Stimulated activated CD8-positive, alpha-beta memory T cell treated with anti-CD3 and anti-CD28 coated beads, Interleukin-2, amount 100 ng/mL, for 1 hour (primary cell): ENCODE results near the gene PAX7.
"Not testable (repeated sequence)": the region's sequence is repeated elsewhere in the genome, so short reads cannot be mapped to it uniquely, and the experiment has no call there.

ENCODE experiments used
- DNase-seq, 2 donors: peaks; one replicate each; pipeline ENCODE4 v3.0.0-alpha.2; 2020; ENCODE audit warnings: low read depth in 2 of 2

PAX7 gene

DNA sequence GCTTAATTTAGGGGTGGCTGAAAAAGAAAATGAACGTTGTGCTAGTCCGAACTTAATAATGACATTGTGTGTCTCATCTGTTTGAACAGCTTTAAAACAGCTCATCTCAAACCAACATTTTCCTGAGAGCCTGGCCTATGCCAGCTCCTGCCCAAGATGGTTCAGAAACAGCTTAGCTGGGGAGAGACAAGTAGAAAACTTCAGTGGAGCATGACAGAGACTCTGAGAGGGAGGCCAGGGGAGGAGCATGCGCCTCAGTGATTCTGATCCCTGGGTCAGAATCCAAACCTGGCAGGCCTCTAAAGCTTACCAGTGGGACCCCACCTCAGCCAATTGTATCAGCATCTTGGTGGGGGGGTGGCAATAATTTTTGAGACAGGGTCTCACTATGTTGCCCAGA is 129.5 kb downstream of the PAX7 start:
- no peak for DNase-seq

- DNase-seq = no peak
These were observed 131.5 kb downstream of the PAX7 start for GRCh38 chr1:18761948-18762840.

- DNase-seq = no peak
These were observed 133.7 kb downstream of the PAX7 start for GRCh38 chr1:18764362-18764761.

DNA sequence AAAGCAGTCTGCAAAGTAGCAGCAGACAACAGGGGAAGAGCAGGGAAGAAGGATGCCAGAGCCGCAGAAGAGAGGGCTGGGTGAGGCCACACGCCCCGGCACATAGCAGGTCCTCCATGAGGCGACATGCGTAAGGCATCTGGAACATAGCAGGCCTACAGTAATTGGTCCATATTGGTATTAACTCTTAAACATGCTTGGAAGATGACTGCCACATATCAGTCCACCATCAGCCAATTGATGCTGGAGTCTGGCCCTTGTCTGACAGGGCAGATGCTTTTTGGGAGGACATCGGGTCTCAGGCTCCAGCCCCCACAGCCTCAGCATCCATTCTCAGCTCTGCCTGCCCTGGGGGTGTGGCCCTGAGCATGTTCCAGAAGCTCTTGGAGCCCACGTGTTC is 135.1 kb downstream of the PAX7 start:
- DNase-seq = no peak

DNA sequence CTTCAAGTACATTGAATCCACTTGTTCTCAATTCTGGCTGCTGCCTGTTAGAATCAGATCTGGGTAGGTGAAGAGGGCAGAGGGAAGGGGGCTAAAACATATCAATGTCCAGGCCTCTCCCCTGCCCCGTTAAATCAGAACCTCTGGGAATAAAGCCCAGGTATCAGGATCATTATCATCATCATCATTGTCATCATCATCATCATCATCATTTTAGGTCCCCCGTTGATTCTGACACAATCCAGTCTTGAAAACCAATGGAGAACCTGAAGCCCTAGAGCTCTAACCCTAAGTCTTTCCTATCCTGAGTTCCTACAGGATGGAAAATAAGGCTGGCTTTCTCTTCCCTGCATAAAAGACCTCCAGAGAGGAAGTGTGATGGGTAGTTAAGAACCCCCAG is 135.7 kb downstream of the PAX7 start:
- no peak for DNase-seq

DNA sequence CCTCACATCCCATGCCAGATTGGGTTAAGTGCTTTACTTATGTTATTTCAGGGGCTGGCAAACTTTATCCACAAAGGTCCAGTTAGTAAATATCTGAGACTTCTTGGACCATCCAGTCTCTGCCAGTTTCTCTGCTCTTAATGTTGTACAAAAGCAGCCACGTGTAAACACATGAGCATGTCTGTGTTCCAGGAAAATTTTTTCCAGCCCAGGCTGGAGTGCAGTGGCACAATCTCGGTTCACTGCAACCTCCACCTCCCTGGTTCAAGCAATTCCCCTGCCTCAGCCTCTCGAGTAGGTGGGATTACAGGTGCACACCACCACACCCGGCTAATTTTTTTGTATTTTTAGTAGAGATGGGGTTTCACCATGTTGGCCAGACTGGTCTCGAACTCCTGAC is 136.9 kb downstream of the PAX7 start:
- not testable (repeated sequence) for DNase-seq

DNA sequence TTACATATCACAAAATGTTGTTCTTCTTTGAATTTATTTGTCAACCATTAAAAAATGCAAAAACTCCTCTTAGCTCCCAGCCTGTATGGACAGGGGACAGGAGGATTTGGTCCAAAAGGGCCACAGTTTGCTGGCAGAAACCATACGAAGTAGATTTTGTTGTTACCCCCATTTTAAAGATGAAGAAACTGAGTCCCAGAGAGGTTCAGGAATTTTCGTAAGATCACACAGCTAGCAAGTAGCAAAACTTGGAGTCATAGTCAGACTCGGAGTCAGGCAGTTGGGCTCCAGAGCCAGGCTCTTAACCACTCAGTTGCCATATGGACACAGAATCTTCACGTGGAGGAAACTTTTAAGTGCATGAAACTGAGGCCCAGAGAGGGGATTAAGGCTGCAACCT is 137.4 kb downstream of the PAX7 start:
- no peak for DNase-seq

GRCh38 chr1:18769140-18769539 is 138.5 kb downstream of the PAX7 start:
- no peak for DNase-seq

- no peak for DNase-seq
These were observed 140.2 kb downstream of the PAX7 start for GRCh38 chr1:18770799-18771198.

DNA sequence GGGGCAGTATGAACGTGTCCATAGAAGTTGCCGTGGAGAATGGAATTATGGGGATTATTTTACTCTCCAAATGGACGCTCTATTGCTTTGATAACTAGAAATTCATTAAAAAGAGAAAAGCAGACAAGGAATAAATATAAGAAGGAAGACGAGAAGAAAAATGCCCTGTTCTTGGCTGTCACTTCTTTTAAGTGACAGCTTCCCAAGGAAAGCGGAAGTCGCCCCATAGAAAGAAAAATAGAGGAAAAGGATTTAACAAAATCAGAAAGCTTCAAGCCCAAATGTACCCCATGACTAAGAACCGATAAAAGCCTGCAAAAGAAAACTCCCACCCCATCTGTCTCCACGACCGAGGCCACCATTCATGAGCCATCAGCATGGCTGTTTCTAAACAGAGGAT is 143.1 kb downstream of the PAX7 start:
- DNase-seq = no peak

DNA sequence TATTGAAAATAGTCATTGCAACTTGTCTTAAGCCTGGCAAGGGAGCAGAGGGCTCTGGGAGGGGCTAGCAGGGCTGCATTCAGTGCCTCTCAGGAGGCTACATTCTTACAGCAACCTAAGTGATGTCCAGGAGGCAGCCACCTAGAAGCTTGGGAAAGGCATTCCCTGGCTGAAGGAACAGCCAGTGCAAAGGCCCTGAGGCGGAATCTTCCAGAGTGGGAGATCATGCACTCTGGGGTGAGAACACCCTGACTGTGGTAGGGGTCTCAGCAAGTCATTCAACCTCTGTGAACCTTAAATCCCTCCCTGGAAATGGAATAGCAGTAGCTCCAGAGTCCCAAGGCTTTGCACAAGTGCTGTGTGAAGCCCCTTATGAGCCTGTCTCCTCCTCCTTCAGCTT is 144.7 kb downstream of the PAX7 start:
- no peak for DNase-seq

DNA sequence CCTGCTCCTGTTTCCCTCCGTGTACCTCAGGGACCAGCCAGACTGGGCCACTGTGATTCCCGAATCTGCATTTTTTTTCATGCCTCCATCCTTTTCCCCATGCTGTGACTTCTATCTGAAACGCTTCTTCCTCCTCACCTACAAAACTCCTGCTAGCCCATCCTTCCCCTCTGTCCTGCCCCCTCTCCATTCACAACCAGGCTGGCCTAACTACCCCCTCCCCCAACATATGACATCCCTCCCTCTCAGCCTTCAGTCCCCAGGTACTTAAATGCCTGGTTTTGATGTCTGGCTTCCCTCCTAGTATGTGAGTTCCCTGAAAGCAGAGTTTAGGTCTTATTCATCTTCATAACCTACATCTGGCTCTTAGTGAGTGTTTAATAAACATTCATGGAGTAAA is 146.1 kb downstream of the PAX7 start:
- no peak for DNase-seq

DNA sequence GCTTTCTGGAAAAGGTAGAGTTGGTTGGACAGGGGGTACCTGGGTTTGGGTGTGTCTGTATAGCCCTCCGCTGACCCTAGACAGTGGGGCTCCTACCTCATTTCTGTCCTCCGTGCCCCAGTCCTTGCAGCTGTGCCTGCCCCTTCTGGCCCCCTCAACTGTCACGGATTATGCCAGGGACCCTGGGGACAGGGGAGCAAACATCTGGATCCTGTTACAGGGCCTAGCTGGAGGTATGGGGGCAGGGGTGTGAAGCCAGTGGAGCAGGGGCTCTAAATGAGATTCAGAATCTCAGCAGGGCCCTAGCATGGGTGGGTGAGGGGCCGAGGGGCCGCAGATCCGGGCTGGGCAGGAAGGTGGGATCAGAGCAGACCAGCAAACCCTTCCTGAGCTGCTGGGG is 147.8 kb downstream of the PAX7 start:
- no peak for DNase-seq

DNA sequence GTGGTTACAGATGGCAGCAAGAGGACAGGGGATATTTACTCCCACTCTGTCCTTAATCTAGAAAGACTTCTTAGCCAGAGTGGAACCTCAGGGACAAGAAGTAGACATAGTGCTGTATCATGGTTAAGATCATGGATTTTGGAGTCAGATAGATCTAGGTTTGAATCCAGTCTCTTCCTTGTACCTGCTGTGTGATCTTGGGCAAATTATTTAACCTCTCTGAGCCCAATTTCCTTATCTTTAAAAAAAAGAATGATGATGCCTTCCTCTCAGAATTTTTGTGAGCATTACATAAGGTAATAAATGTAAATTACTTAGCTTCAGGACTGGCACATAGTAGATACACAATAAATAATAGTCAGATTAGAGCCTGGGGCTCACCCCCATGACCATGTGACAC is 150.4 kb downstream of the PAX7 start:
- no peak for DNase-seq

DNA sequence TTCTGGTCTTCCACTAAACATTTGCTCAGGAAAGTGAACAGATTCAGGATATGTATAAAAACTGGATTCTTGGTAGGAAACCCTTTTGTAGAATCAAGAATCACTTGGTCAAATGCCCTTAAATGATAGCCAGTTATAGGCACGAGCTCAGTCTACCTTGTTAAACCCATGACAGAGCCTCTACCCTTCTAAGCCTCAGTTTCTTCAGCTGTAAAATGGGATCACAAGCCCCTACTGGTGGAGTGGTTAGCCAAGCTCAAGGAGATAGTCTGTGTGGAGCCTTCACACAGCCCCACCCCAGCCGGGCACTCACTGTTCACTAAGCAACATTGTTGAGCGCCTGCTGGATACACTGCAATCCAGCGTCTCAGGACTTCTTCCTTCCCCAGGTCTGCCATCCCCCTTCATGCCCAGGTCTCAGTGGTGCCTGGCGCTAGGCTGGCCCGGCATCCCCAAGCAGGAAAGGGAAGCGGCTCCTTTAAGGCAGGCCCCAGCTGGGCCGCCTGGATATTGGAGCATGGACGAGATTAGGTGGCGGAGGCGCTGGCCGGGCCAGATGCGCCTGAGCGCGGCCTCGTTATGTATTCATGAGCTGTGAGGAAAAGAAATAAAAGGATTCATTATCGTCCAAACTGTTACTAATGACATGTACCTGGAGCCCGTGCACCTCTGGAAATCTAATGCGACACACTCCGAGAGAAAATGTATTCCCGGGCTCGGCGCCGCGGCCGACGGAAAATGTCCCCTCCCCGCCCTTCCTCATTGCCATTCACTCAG is 153.2 kb downstream of the PAX7 start:
- no peak for DNase-seq

DNA sequence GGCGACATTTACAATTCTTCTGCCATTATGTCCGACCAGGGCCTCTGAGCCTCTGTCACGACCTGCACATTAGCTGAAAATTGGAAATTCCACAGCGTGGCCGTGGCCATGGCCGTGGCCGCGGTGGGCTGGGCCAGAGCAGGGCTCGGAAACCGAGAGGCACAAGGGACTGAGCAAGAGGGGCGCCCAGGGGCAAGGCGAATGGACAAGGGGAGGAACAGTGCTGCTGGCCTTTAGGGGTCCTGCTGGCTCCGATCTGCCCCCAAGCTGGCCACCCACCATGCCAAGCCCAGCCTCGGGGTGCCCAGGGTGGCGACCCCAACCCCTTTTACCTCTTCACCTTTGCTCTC is 153.8 kb downstream of the PAX7 start:
- no peak for DNase-seq

DNA sequence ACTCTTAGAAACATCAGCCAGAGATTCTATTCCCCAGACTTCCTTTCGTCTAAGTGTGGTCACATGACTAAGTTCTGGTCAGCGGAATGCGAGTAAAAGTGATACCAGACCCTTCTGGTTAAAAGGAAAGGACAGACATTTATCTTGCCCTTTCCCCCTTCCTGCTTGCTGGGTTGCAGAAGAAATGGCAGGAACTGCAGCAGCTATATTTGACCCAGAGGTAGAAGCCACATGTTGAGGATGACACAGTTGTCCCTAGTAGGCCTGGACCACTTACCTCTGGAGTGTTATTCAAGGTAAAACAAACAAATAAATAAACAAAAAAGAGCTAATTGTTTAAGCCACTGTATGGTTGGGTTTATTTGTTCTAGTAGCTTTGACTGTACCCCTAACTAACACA is 155.5 kb downstream of the PAX7 start:
- DNase-seq = no peak

DNA sequence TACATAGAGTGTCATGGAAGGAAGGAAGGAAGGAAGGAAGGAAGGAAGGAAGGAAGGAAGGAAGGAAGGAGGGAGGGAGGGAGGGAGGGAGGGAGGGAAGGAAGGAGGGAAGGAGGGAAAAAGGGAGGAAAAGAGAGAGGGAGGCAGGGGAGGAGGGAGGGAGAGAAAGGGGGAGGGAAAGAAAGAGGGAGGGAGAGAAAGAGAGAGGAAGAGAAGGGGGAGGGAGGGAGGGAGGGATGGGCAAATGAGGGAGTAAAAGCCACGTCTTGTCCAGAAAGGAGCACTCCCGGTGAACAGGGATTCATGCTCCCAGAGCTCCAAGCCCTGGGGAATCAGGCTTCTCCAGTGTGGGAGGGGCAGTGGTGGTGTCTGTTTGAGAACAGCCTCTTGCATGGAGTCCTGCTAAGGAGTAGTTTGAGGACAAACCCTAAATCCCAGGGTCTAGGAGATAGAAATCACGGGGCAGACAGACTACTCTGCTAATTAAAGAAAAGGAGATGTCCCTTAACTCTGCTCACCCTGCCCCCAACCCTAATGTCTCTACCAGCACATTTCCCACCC is 157.3 kb downstream of the PAX7 start:
- no peak for DNase-seq

GRCh38 chr1:18789246-18789645 is 158.6 kb downstream of the PAX7 start:
- DNase-seq = no peak

DNA sequence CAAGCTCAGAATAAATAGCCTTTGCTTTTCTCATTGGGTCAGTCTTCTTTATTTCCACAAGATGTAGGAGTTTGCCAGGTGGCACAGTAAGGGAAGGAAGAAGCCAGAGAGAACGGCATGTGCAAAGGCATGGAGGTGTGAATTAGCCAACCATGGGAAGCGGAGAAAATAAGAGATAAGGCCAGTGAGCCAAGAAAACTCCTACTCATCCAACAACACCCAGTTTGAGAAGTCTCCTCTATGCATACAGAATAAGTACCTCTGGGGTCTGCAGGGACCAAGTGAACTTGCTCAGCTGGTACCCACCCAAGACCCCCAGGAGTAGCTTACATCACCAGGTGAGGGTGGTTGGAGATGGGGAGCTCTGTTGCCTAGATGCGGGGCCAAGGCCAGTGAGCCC is 162.1 kb downstream of the PAX7 start:
- DNase-seq = no peak

DNA sequence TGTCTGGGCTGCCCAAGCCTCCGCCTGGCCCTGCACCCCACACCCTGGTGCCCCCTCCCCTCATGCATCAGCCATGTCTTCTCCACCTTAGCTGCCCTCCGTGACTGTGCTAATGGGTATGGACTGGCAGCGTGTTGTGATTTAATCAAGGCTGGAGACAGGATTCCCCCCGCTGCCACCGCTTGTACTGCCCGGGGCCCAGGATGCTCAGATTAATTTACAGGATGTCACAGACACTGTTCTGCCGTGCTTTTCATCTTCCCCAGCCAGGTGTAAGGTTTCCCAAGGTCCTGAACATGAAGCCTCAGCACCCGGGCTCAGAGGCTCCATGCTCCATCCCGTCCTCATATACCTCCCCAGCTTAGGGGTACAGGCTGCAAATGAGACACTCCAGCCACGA is 162.5 kb downstream of the PAX7 start:
- no peak for DNase-seq

DNA sequence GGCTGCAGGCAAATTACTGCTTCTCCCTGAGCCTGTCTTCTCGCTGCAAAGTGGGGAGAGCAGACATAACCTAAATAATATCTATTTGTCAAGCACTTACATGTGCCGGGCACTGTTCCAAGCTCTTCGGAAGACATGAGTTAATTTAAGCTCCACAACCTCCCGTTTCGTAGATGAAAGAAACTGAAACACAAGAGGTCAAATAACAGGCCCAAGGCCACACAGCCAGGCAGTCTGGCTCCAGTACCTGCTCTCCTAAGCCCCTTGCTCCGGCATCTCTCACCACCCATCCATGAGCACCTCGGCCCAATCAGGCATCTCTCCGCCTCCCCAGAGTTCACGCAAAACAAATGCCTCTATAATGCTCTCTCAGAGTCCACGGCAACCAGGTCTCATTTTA is 163.4 kb downstream of the PAX7 start:
- DNase-seq = no peak

DNA sequence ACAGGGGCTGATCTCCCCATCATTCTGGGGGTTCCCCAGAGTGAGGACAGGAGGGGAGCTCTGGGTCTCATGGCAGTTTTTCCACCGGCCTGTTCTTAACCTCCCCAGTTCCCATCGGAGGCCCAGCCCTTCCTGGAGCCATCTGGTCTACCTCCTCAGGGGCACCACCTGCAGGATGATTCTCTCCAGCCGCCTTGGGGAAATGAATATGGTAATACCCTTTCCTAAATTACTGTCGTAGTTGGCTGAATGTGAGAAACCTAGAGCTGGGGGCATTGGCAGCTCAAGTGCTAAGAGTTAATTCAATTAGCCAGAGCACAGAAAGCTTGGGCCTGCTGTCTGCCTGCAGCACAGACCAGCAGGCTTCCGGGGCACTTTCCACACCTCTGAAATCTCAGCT is 163.9 kb downstream of the PAX7 start:
- DNase-seq = no peak
